NCI-H146 treated with DMSO at 0.1 percent for 48 hours (cell line): ENCODE measurements around the gene HTRA3.

Experiments used
- DNase-seq: peaks from one replicate; lab custom pipeline; 2025; ENCODE audit not compliant: unreplicated experiment; lab: John Stamatoyannopoulos, UW

The HTRA3 gene

DNA sequence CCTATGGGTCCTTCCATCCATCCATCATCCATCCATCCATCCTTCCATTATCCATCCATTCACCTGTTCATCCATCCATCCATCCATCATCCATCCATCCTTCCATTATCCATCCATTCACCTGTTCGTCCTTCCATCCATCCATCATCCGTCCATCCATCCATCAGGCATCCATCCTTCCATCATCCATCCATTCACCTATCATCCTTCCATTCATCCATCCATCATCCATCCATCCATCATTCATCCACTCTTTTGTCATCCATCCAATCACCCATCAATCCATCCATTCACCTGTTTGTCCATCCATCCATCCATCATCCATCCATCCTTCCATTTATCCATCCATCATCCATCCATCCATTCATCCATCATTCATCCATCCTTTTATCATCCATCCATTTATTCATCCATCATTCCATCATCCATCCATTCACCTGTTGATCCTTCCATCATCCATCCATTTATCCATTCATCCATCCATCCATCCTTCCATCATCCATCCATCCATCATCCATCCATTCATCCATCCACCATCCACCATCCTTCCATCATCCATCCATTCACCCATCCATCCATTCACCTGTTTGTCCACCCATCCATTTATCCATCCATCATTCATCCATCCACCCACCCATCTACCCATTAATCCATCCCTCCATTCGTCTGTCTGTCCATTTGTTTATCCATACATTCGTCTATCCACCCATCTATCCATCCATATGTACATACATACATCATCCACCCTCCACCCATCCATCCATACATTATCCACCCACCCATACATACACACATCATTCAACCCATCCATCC is 35.7 kb upstream of the HTRA3 start:
- no peak for DNase-seq

DNA sequence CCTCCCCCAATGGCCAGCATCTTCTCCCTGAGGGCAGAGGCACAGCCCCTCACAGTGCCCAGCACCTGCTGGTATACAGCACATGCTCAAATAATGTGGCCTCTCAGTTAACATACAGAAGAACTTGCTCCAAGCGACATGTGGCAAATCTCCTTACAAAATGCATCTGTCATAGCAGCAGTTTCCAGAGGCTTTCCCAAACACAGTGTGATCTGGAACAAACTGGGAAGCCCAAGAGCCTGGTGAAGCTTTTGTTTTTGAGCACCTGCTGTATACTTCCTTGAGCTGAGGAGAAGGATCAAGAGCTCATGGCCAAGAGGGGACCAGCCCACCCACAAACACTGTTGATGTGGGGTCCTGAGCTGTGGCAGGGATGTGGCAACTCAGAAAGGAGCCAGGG is 34.8 kb upstream of the HTRA3 start:
- no peak for DNase-seq

- peak; percentile 22 for DNase-seq
Observed at GRCh38 chr4:8235224-8235623, 34.3 kb upstream of the HTRA3 start.

DNA sequence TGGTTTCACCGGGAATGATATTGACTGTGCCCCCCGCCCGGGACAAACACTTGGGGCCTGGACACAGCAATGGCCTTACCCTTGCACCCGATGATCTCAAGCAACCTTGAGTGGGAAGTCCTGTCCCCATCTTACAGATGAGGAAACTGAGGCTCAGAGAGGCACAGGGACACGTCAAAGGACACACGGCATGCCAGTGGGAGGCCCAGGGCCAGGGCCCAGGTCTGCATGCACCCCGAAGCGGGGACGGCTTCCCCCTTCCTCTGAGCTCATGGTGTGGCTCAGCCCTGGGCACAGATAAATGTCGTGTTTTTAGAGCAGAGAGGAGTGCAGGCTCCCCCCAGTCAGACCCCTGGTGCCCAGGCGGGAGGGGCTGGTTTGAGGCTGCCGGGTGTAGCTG is 33.9 kb upstream of the HTRA3 start:
- no peak for DNase-seq

DNA sequence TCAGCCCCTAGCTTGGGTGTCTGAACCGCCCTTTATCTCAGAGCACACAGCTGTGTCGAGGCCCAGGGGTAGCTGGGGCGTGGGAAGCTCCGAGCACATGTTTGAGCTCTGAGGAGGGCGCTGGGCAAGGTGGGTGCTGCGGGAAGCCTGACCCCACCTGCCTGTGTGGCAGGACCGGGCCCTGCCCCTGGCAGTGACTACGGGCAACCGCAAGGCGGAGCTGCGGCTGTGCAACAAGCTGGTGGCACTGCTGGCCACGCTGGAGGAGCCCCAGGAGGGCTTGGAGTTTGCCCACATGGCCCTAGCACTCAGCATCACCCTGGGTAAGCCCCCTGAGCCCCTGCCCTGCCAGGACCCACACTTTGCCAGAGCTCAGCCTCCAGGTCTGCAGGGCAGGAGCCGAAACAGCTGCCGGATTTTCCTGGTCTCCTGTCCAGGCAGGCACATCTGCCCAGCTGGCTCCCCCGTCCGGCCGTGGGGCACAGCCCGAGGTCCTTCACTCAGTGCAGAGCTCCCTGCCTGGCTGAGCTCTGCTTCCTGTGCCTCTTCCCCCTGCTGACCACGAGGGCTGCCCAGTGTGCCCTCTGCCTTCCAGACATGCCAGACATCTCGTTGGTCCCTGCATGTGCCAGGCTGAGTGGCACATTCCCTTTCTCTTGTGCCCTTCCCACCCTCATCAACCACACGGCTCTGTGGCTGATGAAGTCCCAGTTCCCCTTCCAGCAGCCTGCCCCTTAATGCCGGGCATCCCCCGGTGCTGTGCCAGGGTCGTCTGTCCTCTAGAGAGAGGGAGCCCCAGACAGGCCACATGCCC is 33.2 kb upstream of the HTRA3 start:
- no peak for DNase-seq

- no peak for DNase-seq
Observed at GRCh38 chr4:8236920-8237195, 32.7 kb upstream of the HTRA3 start.

DNA sequence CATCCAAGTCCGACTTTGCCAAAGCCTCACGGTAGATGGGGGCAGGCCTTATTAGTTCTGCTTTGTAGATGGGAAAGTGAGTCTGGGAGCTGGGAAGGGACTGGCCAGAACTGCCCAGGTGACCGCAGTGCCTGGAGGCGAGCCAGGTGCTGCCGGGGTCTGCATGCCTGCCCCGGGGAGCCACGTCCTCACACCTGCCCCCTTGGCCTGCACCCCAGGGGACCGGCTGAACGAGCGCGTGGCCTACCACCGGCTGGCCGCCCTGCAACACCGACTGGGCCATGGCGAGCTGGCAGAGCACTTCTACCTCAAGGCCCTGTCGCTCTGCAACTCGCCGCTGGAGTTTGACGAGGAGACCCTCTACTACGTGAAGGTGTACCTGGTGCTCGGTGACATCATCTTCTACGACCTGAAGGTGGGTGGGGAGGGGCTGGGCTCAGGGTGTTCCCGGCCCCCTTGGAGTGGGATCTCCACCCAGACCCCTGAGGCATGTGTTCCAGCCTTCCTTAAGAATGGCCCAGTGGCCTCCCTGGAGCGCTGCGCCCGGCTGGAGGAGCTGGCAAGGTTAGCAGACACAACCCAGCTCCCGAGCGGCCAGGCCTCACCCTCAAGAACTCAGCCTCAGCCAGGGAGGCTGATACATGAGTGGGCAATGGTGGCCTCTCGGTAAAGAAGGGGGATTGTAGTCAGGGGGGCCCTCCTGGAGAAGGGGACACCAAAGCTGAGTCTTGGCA is 32.1 kb upstream of the HTRA3 start:
- no peak for DNase-seq

GRCh38 chr4:8238036-8238511 is 31.5 kb upstream of the HTRA3 start:
- DNase-seq: peak; percentile 17

DNA sequence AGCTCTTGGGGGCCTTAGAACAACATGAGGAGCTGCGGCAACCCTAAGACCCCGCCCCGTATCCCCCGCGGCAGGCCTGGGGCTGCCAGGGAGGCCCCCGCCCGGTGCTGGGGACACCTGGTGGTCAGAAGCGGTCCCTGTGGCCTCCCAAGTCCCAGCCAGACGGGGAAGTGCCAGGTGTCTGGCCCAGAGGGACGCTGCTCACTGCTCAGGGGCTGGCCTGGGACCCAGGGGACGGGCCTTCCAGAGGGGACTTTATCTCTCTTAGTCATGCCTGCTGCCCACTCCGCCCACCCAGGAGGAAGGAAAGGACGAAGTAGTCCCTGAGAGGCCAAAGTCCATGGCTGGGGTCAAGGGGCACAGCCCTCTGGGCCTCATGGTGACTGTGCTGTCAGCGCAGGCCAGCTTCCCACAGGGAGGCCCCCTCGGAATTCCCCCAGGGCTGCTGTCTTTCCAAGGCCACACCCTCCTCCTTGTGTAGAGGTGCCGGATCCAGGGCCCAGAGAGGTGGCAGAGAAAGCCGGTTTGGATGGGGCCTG is 31.0 kb upstream of the HTRA3 start:
- no peak for DNase-seq

- no peak for DNase-seq
Observed at GRCh38 chr4:8239226-8239625, 30.3 kb upstream of the HTRA3 start.

DNA sequence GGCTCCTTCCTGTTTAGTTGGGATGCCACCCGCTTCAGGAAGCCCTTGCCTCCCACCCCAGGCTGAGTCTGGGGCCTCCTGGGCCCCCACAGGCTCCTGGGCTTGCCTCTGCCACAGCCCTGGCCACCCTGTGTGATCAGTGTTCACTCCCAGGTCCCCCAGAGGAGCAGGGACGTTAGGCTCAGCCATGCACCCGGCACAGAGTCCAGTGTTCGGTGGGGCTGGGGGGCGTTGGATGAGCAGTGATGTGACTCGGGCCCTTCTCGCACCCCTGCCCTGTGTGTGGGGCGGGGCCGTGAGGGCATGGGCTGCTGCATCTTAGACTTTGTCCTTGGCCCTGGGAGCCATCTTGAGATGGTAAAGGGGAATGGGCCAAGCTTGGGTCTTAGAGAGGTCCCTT is 29.9 kb upstream of the HTRA3 start:
- no peak for DNase-seq

GRCh38 chr4:8240211-8241041 is 29.1 kb upstream of the HTRA3 start:
- DNase-seq: no peak

DNA sequence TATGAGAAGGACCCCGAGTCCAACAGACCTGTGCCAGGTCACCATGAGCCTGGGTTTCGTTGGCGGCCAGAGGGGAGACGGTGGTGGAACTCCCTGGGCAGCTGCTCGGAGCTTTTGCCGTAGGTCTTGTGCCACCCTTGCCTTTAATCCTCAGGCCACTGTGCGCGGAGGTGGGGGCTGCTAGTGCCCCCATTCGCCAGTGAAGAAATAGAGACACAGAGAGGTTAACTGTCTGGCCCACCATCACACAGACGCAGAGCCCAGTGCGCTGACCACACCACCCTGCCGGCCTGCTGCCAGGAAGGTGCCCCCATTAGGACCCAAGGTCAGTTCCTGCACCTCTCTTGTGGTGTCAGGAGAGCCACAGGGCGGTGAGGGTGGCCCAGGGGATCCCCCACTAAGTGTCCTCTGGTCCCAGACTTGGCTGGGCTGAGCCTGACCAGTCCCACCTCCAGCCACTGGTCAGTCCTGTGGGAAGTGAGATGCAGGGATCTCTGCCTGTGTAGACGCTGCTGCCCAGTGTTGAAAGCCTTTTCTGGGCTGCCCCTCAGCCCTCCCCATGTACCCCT is 28.3 kb upstream of the HTRA3 start:
- no peak for DNase-seq

DNA sequence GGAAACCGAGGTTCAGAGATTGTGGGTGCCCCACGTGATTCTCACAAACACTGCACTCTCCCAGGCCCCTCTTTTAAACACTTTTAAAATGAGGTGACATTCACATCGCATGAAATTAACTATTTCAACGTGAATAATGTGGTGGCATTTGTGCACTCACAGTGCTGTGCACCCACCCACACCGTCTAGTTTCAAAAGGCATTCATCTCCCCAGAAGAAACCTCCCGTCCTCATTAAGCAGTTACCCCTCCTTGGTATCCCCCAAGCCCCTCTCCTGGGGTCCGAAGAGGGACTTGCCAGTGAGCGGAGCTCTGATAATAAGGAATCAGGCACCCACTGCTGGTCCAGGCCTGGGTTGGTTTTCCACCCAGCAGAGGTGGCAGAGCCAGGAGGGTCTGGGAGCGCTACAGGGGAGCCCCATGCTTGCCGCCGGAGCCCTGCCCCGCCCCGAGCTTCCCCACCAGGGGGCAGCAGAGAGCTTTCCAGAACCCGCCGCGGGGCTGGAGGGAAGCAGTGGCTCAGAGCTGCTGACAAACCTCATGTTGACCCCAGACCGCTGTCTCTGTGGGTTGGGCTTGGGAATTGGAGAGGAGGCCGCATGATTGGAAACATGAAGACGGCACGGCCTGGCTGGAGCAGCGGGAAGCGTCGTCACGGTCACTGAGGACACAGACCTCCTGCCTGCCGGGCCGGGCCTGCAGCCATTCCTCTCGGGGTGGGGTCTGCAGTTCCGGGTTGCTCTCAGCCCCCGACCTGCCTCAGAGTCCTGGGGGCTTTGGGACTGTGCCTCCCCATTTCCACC is 27.5 kb upstream of the HTRA3 start:
- peak; percentile 50 for DNase-seq

DNA sequence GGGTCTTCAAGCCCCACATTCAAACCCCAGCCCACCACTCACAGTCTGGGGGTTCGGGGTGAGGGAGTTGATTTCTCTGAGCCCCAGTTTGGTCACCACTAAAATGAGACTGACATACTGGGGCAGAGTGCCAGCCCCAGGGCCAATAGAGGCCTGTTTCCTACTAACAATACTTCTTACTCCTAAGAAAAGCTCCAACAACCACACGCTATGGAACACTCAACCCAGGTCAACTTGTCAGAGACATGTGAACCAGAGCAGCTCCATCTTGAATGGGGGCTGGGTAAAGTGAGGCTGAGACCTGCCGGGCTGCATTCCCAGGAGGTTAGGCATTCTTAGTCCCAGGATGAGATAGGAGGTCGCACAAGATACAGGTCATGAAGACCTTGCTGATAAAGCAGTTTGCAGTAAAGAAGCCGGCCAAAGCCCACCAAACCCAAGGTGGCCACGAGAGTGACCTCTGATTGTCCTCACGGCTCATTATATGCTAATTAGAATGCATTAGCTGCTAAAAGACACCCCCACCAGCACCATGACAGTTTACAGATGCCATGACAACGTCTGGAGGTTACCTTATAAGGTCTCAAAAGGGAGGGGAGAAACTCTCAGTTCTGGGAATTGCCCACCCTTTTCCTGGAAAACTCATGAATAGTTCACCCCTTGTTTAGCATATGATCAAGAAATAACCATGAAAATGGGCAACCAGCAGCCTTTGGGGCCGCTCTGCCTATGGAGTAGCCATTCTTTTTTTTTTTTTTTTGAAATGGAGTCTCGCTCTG is 26.6 kb upstream of the HTRA3 start:
- DNase-seq: no peak

GRCh38 chr4:8244001-8244757 is 25.4 kb upstream of the HTRA3 start:
- DNase-seq: no peak

DNA sequence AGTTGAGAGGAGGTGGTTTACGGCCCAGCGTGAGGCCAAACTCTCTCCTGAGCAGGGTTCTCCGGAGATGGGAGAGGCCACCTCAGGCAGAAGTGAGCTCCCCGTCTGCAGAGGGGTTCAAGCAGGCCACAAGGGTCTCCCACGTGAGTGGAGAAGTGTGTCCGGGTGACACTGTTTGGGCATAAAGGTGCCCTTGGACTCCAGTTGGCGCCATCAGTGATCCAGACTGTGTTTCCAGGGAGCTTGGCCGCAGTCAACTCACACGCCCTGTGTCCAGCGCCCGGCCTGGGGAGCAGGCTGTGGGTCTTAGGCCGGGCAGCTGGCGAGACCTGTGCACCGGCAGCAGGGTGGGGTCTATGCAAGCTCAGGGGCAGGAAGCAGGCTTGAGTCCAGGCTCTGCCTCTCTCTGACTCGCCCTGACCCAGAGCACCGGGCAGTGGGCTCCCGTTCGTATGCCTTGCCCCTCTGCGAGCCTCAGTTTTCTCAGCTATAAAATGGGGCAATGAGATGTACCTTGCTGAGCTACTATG is 24.6 kb upstream of the HTRA3 start:
- no peak for DNase-seq
